HepG2 (cell line): Measurements from ENCODE around the gene ANK3. TPM values are rescaled to one million over a fixed set of nuclear protein-coding genes. Genes with fewer than 3 reads are reported as not detected.

Experiments
- ATAC-seq: fragments of 200-7000 bp; cut with Tn5 transposase; 3 replicates; pipeline ENCODE4 v1.9.1; 2020; ENCODE audit warnings: mild to moderate bottlenecking, moderate library complexity
- BruUV-seq: library from RNA; stranded (reverse); fragments of 400-500 nt; replicated peaks from 2 replicates; lab custom pipeline; 2021; lab: Mats Ljungman, UMichigan
- CTCF ChIA-PET: fragments of 300-600 bp; formaldehyde crosslinking; extraction: SDS; loops from one replicate; lab custom pipeline; 2021; ENCODE audit warnings: low total read pairs, inconsistent platforms, low intra/inter-chr PET ratio; lab: Yijun Ruan, JAX
- POLR2A ChIA-PET: fragments of 350-600 bp; sonication (Branson Sonifier 250); formaldehyde crosslinking; loops from one replicate; lab custom pipeline; 2020; ENCODE audit warnings: antibody characterized with exemption, inconsistent platforms; lab: Yijun Ruan, JAX
- DNase-seq: peaks from one replicate; pipeline ENCODE4 v3.0.0-alpha.2; 2015; ENCODE audit warnings: low spot score
- FAIRE-seq: peaks from 3 replicates; lab custom pipeline; 2011; peaks lifted over from hg19 to GRCh38; lab: Jason Lieb, UNC
- H2AFZ ChIP-seq: one replicate; pipeline ENCODE4 v1.6.1; 2011; ENCODE audit warnings: low read length, inconsistent platforms
- H3K27ac ChIP-seq: fragments of 300-600 bp; 3 replicates; pipeline ENCODE4 v1.8.0; 2011; ENCODE audit warnings: mixed run types, mild to moderate bottlenecking, mixed read lengths, low read length, inconsistent platforms; ENCODE audit not compliant: insufficient read depth; ENCODE audit errors: extremely low read length
- H3K27me3 ChIP-seq, 2 experiments: fragments of 200-600 bp in 1 of 2; 2 replicates in 1 of 2; 3 replicates in 1 of 2; pipeline versions ENCODE4 v1.6.0 to v1.8.0; 2011; ENCODE audit warnings: low read length in 2 of 2, mild to moderate bottlenecking in 2 of 2, moderate library complexity in 2 of 2, inconsistent platforms in 1 of 2; ENCODE audit not compliant: insufficient read depth in 2 of 2, control insufficient read depth in 1 of 2
- H3K36me3 ChIP-seq, 2 experiments: fragments of 200-600 bp in 1 of 2; replicated peaks in 1 of 2; 2 replicates in 1 of 2; 3 replicates in 1 of 2; pipeline versions ENCODE4 v1.5.1 to v1.8.0; 2011; ENCODE audit warnings: low read length in 2 of 2, inconsistent platforms in 1 of 2; ENCODE audit not compliant: insufficient read depth in 2 of 2, control insufficient read depth in 1 of 2
- H3K4me1 ChIP-seq: 2 replicates; pipeline ENCODE4 v1.5.1; 2012; ENCODE audit warnings: low read length, inconsistent platforms; ENCODE audit not compliant: insufficient read depth
- H3K4me2 ChIP-seq: 2 replicates; pipeline ENCODE4 v1.6.0; 2011; ENCODE audit warnings: low read depth, low read length, inconsistent platforms
- H3K4me3 ChIP-seq, 3 experiments: fragments of 200-600 bp in 1 of 3; sonication (generic), shearing (Covaris generic) in 1 of 3; replicated peaks in 1 of 3; 2 replicates each; pipeline ENCODE4 v1.5.1; 2011 to 2016; ENCODE audit warnings: low read length in 3 of 3, inconsistent platforms in 2 of 3, low read depth in 2 of 3, mild to moderate bottlenecking in 2 of 3, control low read depth in 1 of 3, mixed read lengths in 1 of 3; ENCODE audit not compliant: insufficient read depth in 1 of 3
- H3K79me2 ChIP-seq: one replicate; pipeline ENCODE4 v1.6.1; 2011; ENCODE audit warnings: low read length, inconsistent platforms; ENCODE audit not compliant: insufficient read depth
- H3K9ac ChIP-seq: 2 replicates; pipeline ENCODE4 v1.6.0; 2011; ENCODE audit warnings: mild to moderate bottlenecking, low read depth, low read length, inconsistent platforms; ENCODE audit not compliant: insufficient read depth
- H3K9me3 ChIP-seq: 2 replicates; pipeline ENCODE4 v1.5.1; 2012; ENCODE audit warnings: mild to moderate bottlenecking, low read length
- H4K20me1 ChIP-seq: 2 replicates; pipeline ENCODE4 v1.6.0; 2011; ENCODE audit warnings: inconsistent platforms, mild to moderate bottlenecking, low read length, moderate library complexity; ENCODE audit not compliant: insufficient read depth
- CBFB ChIP-seq: sonication (generic); formaldehyde crosslinking; IDR thresholded peaks from 2 replicates; pipeline ENCODE4 v1.4.0; 2020; ENCODE audit warnings: missing genetic modification reagents
- FOXK1 ChIP-seq: sonication (generic); formaldehyde crosslinking; IDR thresholded peaks from 2 replicates; pipeline ENCODE4 v1.4.0; 2020; ENCODE audit warnings: low read depth, missing genetic modification reagents, borderline replicate concordance
- KLF11 ChIP-seq: IDR thresholded peaks from 2 replicates; pipeline ENCODE4 v1.6.1; 2016; ENCODE audit warnings: missing compliant biosample characterization
- MAF1 ChIP-seq: sonication (generic); formaldehyde crosslinking; IDR thresholded peaks from 2 replicates; pipeline ENCODE4 v1.5.0; 2020; ENCODE audit warnings: missing genetic modification reagents, borderline replicate concordance
- PRPF4 ChIP-seq: fragments of 200-400 bp; formaldehyde crosslinking; IDR thresholded peaks from 2 replicates; pipeline ENCODE4 v1.6.1; 2016; ENCODE audit warnings: low read length, low read depth; ENCODE audit not compliant: poor library complexity, severe bottlenecking
- SCMH1 ChIP-seq: sonication (generic); formaldehyde crosslinking; IDR thresholded peaks from 2 replicates; pipeline ENCODE4 v1.9.0; 2021; ENCODE audit warnings: missing genetic modification reagents, mild to moderate bottlenecking, borderline replicate concordance
- ZFX ChIP-seq: sonication (generic); formaldehyde crosslinking; IDR thresholded peaks from 2 replicates; pipeline ENCODE4 v1.4.0; 2020; ENCODE audit warnings: mild to moderate bottlenecking, low read depth, missing genetic modification reagents, moderate library complexity
- ZNF253 ChIP-seq: sonication (generic); formaldehyde crosslinking; IDR thresholded peaks from 2 replicates; pipeline ENCODE4 v1.8.0; 2022; ENCODE audit warnings: mild to moderate bottlenecking, missing genetic modification reagents, borderline replicate concordance
- ZNF556 ChIP-seq: sonication (generic); formaldehyde crosslinking; IDR thresholded peaks from 2 replicates; pipeline ENCODE4 v1.4.0; 2020; ENCODE audit warnings: mild to moderate bottlenecking, missing genetic modification reagents, borderline replicate concordance
- ZNF850 ChIP-seq: sonication (generic); formaldehyde crosslinking; conservative IDR thresholded peaks from 2 replicates; pipeline ENCODE4 v1.9.0; 2021; ENCODE audit warnings: mild to moderate bottlenecking, missing genetic modification reagents
- WGBS: methylation state at CpG from one replicate; pipeline ENCODE4 v1.1.6; 2017; ENCODE audit warnings: low lambda C conversion rate; 5-methylcytosine and 5-hydroxymethylcytosine counted together
- in situ Hi-C: cut with HindIII; loops from 2 replicates; pipeline ENCODE4 v1.10.0; 2017; ENCODE audit warnings: low pct_unique_long_range_greater_than_20kb; ENCODE audit not compliant: extremely low pct_ligation_motif_present
- intact Hi-C: fragments of 100-400 bp; cut with micrococcal nuclease; formaldehyde crosslinking; loops from one replicate; pipeline ENCODE4 v1.10.0; 2022; ENCODE audit not compliant: unreplicated experiment
- polyA plus RNA-seq, 8 experiments: library from polyadenylated mRNA; depleted of rRNA in 3 of 8; stranded (reverse) in 7 of 8; unstranded in 1 of 8; fragments of >200 nt; fragmentation: Illumina TruSeq in 4 of 8; extraction: Trizol in 4 of 8; gene quantifications; 2 replicates each; pipeline versions ENCODE4 v1.2.1 to v1.2.3, GENCODE V29; 2011 to 2016; ENCODE audit warnings: low read depth in 4 of 8, missing spikeins in 1 of 8, mixed read lengths in 1 of 8; ENCODE audit not compliant: insufficient read depth in 1 of 8
- total RNA-seq, 5 experiments: library from RNA; depleted of rRNA; stranded (reverse); fragments of >200 nt; fragmentation: Illumina TruSeq; extraction: Trizol; gene quantifications; 2 replicates each; pipeline ENCODE4 v1.2.3, GENCODE V29; 2016; ENCODE audit warnings: low read depth in 1 of 5
- TF ChIP-seq, protein P1 (sequence below): sonication (generic); formaldehyde crosslinking; IDR thresholded peaks from 2 replicates; pipeline ENCODE4 v1.8.0; 2022; ENCODE audit warnings: mild to moderate bottlenecking, missing genetic modification reagents
- TF ChIP-seq, protein P2 (sequence below): IDR thresholded peaks from 2 replicates; pipeline ENCODE4 v1.6.1; 2016
- TF ChIP-seq, protein P3 (sequence below): sonication (generic); formaldehyde crosslinking; IDR thresholded peaks from 2 replicates; pipeline ENCODE4 v1.8.1; 2023; ENCODE audit warnings: missing genetic modification reagents, mild to moderate bottlenecking, borderline replicate concordance

The ANK3 gene
- total and polyA plus RNA-seq, 2 of the 13 experiments (the other 11 are each of a cell fraction or from before 2014, with no cell fraction given), result not detected

DNA sequence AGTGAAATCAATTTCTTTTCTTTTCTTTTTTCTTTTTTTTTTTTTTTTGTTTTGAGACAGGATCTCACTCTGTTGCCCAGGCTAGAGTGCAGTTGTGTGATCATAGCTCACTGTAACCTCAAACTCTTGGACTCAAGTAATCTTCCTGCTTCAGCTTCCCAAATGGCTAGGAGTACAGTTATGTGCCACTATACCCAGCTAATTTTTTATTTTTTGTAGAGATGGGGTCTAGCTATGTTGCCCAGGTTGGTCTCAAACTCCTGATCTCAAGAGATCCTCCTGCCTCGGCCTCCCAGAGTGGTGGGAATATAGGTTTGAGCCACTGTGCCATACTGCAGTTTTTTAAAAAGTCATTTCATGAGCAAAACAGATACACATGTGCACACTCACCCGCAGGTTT is 79.8 kb downstream of the ANK3 start:
- Histone ChIP-seq H4K20me1 (no peaks in the 10 kb centered on the region), H3K36me3 (no peaks in the 10 kb centered on the region), H3K4me3 (no peak overlapping the region), H3K9me3 (no peaks in the 10 kb centered on the region), H3K27ac (no peak overlapping the region), H2AFZ (no peak overlapping the region), H3K4me2 (no peak overlapping the region), H3K27me3 (no peaks in the 10 kb centered on the region), H3K79me2 (no peaks in the 10 kb centered on the region), H3K9ac (no peak overlapping the region), H3K4me1 (no peaks in the 10 kb centered on the region)
- intact Hi-C loops (no loop called here), in situ Hi-C loops (no loop called here)
- DNase-seq (no peak), ATAC-seq (no peak), FAIRE-seq (no peak)
- WGBS, result 23% methylated on average over 2 of the region's 2 CpGs
- POLR2A ChIA-PET, result no interaction called here
- CTCF ChIA-PET, result no interaction called here
- TF ChIP-seq ZFX (CRISPR knock-in tag) (no peak), CBFB (CRISPR knock-in tag) (no peak)
- TF ChIP-seq, protein P1, sequence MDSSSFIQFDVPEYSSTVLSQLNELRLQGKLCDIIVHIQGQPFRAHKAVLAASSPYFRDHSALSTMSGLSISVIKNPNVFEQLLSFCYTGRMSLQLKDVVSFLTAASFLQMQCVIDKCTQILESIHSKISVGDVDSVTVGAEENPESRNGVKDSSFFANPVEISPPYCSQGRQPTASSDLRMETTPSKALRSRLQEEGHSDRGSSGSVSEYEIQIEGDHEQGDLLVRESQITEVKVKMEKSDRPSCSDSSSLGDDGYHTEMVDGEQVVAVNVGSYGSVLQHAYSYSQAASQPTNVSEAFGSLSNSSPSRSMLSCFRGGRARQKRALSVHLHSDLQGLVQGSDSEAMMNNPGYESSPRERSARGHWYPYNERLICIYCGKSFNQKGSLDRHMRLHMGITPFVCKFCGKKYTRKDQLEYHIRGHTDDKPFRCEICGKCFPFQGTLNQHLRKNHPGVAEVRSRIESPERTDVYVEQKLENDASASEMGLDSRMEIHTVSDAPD (CRISPR knock-in tag), result no peak
- BruUV-seq, result no TSS peak

DNA sequence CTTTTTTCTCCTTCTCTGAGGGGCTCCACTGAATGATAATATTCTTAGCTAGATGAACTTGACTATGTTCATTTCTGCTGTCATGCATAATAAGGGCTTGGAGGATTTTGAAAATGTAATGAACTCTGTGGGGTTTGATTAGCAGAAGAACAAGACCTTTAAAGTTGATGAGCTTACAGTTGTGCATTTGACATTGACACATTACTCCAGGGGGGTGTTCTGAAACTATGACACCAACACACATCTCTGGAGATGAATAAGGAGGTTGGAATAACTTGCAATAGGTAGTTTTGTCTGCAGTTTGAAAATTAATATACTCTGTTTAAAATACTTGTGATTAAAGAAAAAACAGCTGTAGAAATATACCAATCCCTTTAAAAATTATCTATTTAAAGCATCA is 80.3 kb downstream of the ANK3 start:
- H3K4me3 ChIP-seq, result no peak overlapping the region
- intact Hi-C loops (no loop called here), in situ Hi-C loops (no loop called here)
- no peak for ATAC-seq
- no TSS peak for BruUV-seq
- H3K27ac ChIP-seq, result no peak overlapping the region
- H3K4me2 ChIP-seq, result no peak overlapping the region
- H3K4me1 ChIP-seq, result no peaks in the 10 kb centered on the region
- CTCF ChIA-PET, result no interaction called here
- DNase-seq, result no peak
- no peaks in the 10 kb centered on the region for H3K36me3 ChIP-seq
- H2AFZ ChIP-seq, result no peak overlapping the region
- H3K27me3 ChIP-seq, result no peaks in the 10 kb centered on the region
- POLR2A ChIA-PET, result no interaction called here
- TF ChIP-seq ZNF253 (CRISPR knock-in tag), result no peak
- no peak for TF ChIP-seq ZNF556 (CRISPR knock-in tag)
- TF ChIP-seq KLF11 (CRISPR knock-in tag), result no peak
- no peak for TF ChIP-seq PRPF4
- no peak for TF ChIP-seq ZNF850 (CRISPR knock-in tag)
- TF ChIP-seq FOXK1 (CRISPR knock-in tag), result no peak
- TF ChIP-seq SCMH1 (CRISPR knock-in tag), result no peak
- TF ChIP-seq, protein P2, sequence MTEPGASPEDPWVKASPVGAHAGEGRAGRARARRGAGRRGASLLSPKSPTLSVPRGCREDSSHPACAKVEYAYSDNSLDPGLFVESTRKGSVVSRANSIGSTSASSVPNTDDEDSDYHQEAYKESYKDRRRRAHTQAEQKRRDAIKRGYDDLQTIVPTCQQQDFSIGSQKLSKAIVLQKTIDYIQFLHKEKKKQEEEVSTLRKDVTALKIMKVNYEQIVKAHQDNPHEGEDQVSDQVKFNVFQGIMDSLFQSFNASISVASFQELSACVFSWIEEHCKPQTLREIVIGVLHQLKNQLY (CRISPR knock-in tag), result no peak
- TF ChIP-seq MAF1, result no peak
- TF ChIP-seq, protein P3, sequence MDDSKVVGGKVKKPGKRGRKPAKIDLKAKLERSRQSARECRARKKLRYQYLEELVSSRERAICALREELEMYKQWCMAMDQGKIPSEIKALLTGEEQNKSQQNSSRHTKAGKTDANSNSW (CRISPR knock-in tag), result no peak
- no peaks in the 10 kb centered on the region for H3K79me2 ChIP-seq
- no peaks in the 10 kb centered on the region for H4K20me1 ChIP-seq
- no peak for FAIRE-seq
- no peak overlapping the region for H3K9ac ChIP-seq
- H3K9me3 ChIP-seq, result no peaks in the 10 kb centered on the region
